Measurements from ENCODE around the gene MC3R. TPM values are rescaled to one million over a fixed set of nuclear protein-coding genes. Genes with fewer than 3 reads are reported as not detected.

Gene MC3R
- total and polyA plus RNA-seq, 2 of the 8 experiments (the other 6 are each of a cell fraction or from before 2014, with no cell fraction given), result not detected

- Histone ChIP-seq H3K27me3 (replicated peaks in 1 of 4; ENCODE audit: control insufficient read depth in 3 of 4, extremely low read depth in 1 of 4, insufficient read depth in 3 of 4, low read length in 3 of 4) (no peaks in the 10 kb centered on the region), H3K36me3 (ENCODE audit: control insufficient read depth in 2 of 4, insufficient read depth in 4 of 4, low read length in 3 of 4) (no peaks in the 10 kb centered on the region), H2BK120ac (replicated peaks; ENCODE audit: low read depth, low read length) (no peak overlapping the region), H3K4me3 (ENCODE audit: extremely low read depth in 1 of 4, insufficient read depth in 2 of 4, low read depth in 3 of 4, low read length in 4 of 4) (no peak overlapping the region), H2AK5ac (ENCODE audit: low read depth, low read length) (no peak overlapping the region), H3K4me2 (ENCODE audit: insufficient read depth in 1 of 2, low read depth in 2 of 2, low read length in 2 of 2) (no peak overlapping the region), H4K8ac (ENCODE audit: extremely low read depth, insufficient read depth, low read length) (no peak overlapping the region), H3K27ac (ENCODE audit: low read depth, low read length) (no peak overlapping the region), H3K23ac (ENCODE audit: insufficient read length) (no peak overlapping the region), H2BK15ac (ENCODE audit: low read length) (no peak overlapping the region), H3K4me1 (replicated peaks in 1 of 4; ENCODE audit: control insufficient read depth in 3 of 4, insufficient read depth in 4 of 4, low read length in 3 of 4) (no peaks in the 10 kb centered on the region), H3K4ac (replicated peaks; ENCODE audit: insufficient read length, low read depth, low read length) (no peak overlapping the region), H3K23me2 (ENCODE audit: low read depth, low read length) (no peaks in the 10 kb centered on the region), H3K56ac (replicated peaks; ENCODE audit: insufficient read length, low read depth, low read length) (no peak overlapping the region), H4K91ac (replicated peaks; ENCODE audit: insufficient read length, low read length) (no peak overlapping the region), H3K79me1 (ENCODE audit: low read depth, low read length) (no peaks in the 10 kb centered on the region), H2BK12ac (ENCODE audit: low read depth, low read length) (no peak overlapping the region), H4K20me1 (replicated peaks in 1 of 2; ENCODE audit: control insufficient read depth in 1 of 2, insufficient read depth in 2 of 2, low read length in 2 of 2) (no peaks in the 10 kb centered on the region), H3K9ac (replicated peaks in 1 of 4; ENCODE audit: extremely low read depth in 1 of 4, low read depth in 3 of 4, low read length in 3 of 4) (no peak overlapping the region), H4K5ac (ENCODE audit: insufficient read length, low read depth, low read length) (no peak overlapping the region), H3K14ac (ENCODE audit: insufficient read length) (no peak overlapping the region), H3K9me3 (ENCODE audit: insufficient read depth in 2 of 2, low read depth in 1 of 2, low read length in 1 of 2) (peaks cover 63 to 90% of the 10 kb centered on the region in 2 experiments), H3K79me2 (ENCODE audit: control insufficient read depth in 1 of 2, insufficient read depth in 2 of 2, low read length in 2 of 2) (no peaks in the 10 kb centered on the region), H2BK5ac (ENCODE audit: low read depth, low read length) (no peak overlapping the region), H3K18ac (ENCODE audit: extremely low read depth, low read length) (no peak overlapping the region), H2BK20ac (ENCODE audit: low read length) (no peak overlapping the region), H2AFZ (ENCODE audit: low read length) (no peak overlapping the region)
- DNase-seq (ENCODE audit: low read depth in 1 of 2, low spot score in 2 of 2), result no peak
- 69% methylated on average over 1 of the region's 1 CpG; no CpG with 5 or more reads in 1 of the 2 experiments for WGBS, 2 experiments (ENCODE audit: extremely low coverage in 1 of 2, insufficient coverage in 1 of 2, insufficient read length in 1 of 2, insufficient replicate concordance in 2 of 2, low coverage in 1 of 2, low lambda C conversion rate in 2 of 2, missing lambda C conversion rate in 1 of 2)
- FAIRE-seq, result no peak
- ChIA-PET CTCF (ENCODE audit: partially characterized antibody) (no interaction called here), POLR2A (ENCODE audit: partially characterized antibody) (no interaction called here)
- TF ChIP-seq YY1 (IDR thresholded peaks at IDR 0.05; ENCODE audit: low read depth, low read length), result no peak
- no peak for TF ChIP-seq JUN (IDR thresholded peaks at IDR 0.05; ENCODE audit: low read depth, low read length)
- no peak for TF ChIP-seq NRF1 (IDR thresholded peaks at IDR 0.05; ENCODE audit: low read depth, low read length)
- TF ChIP-seq SP4 (IDR thresholded peaks at IDR 0.05; ENCODE audit: low read length), result no peak
- TF ChIP-seq, protein P1, sequence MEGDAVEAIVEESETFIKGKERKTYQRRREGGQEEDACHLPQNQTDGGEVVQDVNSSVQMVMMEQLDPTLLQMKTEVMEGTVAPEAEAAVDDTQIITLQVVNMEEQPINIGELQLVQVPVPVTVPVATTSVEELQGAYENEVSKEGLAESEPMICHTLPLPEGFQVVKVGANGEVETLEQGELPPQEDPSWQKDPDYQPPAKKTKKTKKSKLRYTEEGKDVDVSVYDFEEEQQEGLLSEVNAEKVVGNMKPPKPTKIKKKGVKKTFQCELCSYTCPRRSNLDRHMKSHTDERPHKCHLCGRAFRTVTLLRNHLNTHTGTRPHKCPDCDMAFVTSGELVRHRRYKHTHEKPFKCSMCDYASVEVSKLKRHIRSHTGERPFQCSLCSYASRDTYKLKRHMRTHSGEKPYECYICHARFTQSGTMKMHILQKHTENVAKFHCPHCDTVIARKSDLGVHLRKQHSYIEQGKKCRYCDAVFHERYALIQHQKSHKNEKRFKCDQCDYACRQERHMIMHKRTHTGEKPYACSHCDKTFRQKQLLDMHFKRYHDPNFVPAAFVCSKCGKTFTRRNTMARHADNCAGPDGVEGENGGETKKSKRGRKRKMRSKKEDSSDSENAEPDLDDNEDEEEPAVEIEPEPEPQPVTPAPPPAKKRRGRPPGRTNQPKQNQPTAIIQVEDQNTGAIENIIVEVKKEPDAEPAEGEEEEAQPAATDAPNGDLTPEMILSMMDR (IDR thresholded peaks at IDR 0.05; ENCODE audit: control extremely low read depth in 1 of 3, insufficient read depth in 1 of 3, low read depth in 1 of 3, low read length in 3 of 3), result no peak
- TF ChIP-seq POU5F1 (IDR thresholded peaks at IDR 0.05; ENCODE audit: low read depth, low read length), result no peak
- TF ChIP-seq SIRT6 (IDR thresholded peaks at IDR 0.05; ENCODE audit: low read length), result no peak
- TF ChIP-seq ATF2 (IDR thresholded peaks at IDR 0.05; ENCODE audit: low read length), result no peak
- no peak for TF ChIP-seq EP300 (IDR thresholded peaks at IDR 0.05; ENCODE audit: borderline replicate concordance in 1 of 2, low read depth in 2 of 2, low read length in 2 of 2)
- TF ChIP-seq TCF12 (IDR thresholded peaks at IDR 0.05; ENCODE audit: low read depth, low read length), result no peak
- no peak for TF ChIP-seq CEBPB (IDR thresholded peaks at IDR 0.05; ENCODE audit: low read depth, low read length)
These were observed 50.8 kb downstream of the MC3R start for GRCh38 chr20:56299362-56299761.
